Effector memory CD4-positive, alpha-beta T cell (primary cell): ENCODE results near the gene VDAC1.
"Not testable (repeated sequence)": the region's sequence is repeated elsewhere in the genome, so short reads cannot be mapped to it uniquely, and the experiment has no call there.

Source experiments
- DNase-seq, 3 donors: peaks; one replicate each; pipeline ENCODE4 v3.0.0-alpha.2; 2020
- H3K27ac ChIP-seq: 2 replicates; pipeline ENCODE4 v1.7.0; 2013; ENCODE audit warnings: mild to moderate bottlenecking, low read length, moderate library complexity; ENCODE audit not compliant: insufficient read depth, poor library complexity, severe bottlenecking
- H3K27me3 ChIP-seq: replicated peaks from 2 replicates; pipeline ENCODE4 v1.7.0; 2013; ENCODE audit warnings: mild to moderate bottlenecking, low read length; ENCODE audit not compliant: insufficient read depth, control insufficient read depth, poor library complexity, severe bottlenecking
- H3K36me3 ChIP-seq: 2 replicates; pipeline ENCODE4 v1.7.0; 2013; ENCODE audit warnings: mild to moderate bottlenecking, low read length, moderate library complexity; ENCODE audit not compliant: control insufficient read depth, insufficient read depth
- H3K4me1 ChIP-seq: 2 replicates; pipeline ENCODE4 v1.7.0; 2013; ENCODE audit warnings: low read length, mild to moderate bottlenecking; ENCODE audit not compliant: control insufficient read depth, insufficient read depth, poor library complexity, severe bottlenecking
- H3K4me3 ChIP-seq: 2 replicates; pipeline ENCODE4 v1.7.0; 2013; ENCODE audit warnings: low read length, low read depth, mild to moderate bottlenecking; ENCODE audit not compliant: insufficient read depth, poor library complexity, severe bottlenecking
- H3K9me3 ChIP-seq: 2 replicates; pipeline ENCODE4 v1.7.0; 2013; ENCODE audit warnings: mild to moderate bottlenecking, low read length, moderate library complexity; ENCODE audit not compliant: control insufficient read depth

Gene VDAC1

GRCh38 chr5:134043793-134044792 lies 39.3 kb upstream of the VDAC1 start:
- DNase-seq: no peak

GRCh38 chr5:134041570-134042411 lies 37.0 kb upstream of the VDAC1 start:
- Histone ChIP-seq H3K4me3 (no peak overlapping the region), H3K36me3 (no peaks in the 10 kb centered on the region), H3K9me3 (no peaks in the 10 kb centered on the region), H3K27ac (no peak overlapping the region), H3K4me1 (peaks cover 22% of the 10 kb centered on the region), H3K27me3 (no peaks in the 10 kb centered on the region)
- DNase-seq: no peak

More at GRCh38 chr5:134043793-134044792, 39.3 kb upstream of the VDAC1 start:
- Histone ChIP-seq H3K27ac (no peak overlapping the region), H3K36me3 (no peaks in the 10 kb centered on the region), H3K27me3 (no peaks in the 10 kb centered on the region), H3K9me3 (no peaks in the 10 kb centered on the region), H3K4me1 (peaks cover 22% of the 10 kb centered on the region), H3K4me3 (no peak overlapping the region)

- H3K27me3 ChIP-seq: no peaks in the 10 kb centered on the region
- no peaks in the 10 kb centered on the region for H3K36me3 ChIP-seq
- DNase-seq: no peak
Measured at GRCh38 chr5:134038138-134038537, 33.4 kb upstream of the VDAC1 start.

GRCh38 chr5:134037160-134037559 lies 32.4 kb upstream of the VDAC1 start:
- H3K4me3 ChIP-seq: no peak overlapping the region
- no peak for DNase-seq
- no peaks in the 10 kb centered on the region for H3K27me3 ChIP-seq
- peaks cover 18% of the 10 kb centered on the region for H3K4me1 ChIP-seq
- H3K36me3 ChIP-seq: no peaks in the 10 kb centered on the region
- H3K9me3 ChIP-seq: no peaks in the 10 kb centered on the region
- H3K27ac ChIP-seq: no peak overlapping the region

More at GRCh38 chr5:134038138-134038537, 33.4 kb upstream of the VDAC1 start:
- Histone ChIP-seq H3K9me3 (no peaks in the 10 kb centered on the region), H3K4me3 (no peak overlapping the region), H3K27ac (no peak overlapping the region), H3K4me1 (peaks cover 19% of the 10 kb centered on the region)

GRCh38 chr5:134034326-134034725 lies 29.6 kb upstream of the VDAC1 start:
- Histone ChIP-seq H3K4me1 (no peaks in the 10 kb centered on the region), H3K36me3 (no peaks in the 10 kb centered on the region), H3K9me3 (no peaks in the 10 kb centered on the region), H3K27me3 (no peaks in the 10 kb centered on the region), H3K27ac (no peak overlapping the region), H3K4me3 (no peak overlapping the region)
- no peak for DNase-seq

GRCh38 chr5:134030303-134030964 lies 25.7 kb upstream of the VDAC1 start:
- H3K4me3 ChIP-seq, DNase-seq, H3K27me3 ChIP-seq, H3K36me3 ChIP-seq, H3K4me1 ChIP-seq, H3K27ac ChIP-seq, H3K9me3 ChIP-seq: not testable (repeated sequence)

GRCh38 chr5:134029156-134029555 lies 24.4 kb upstream of the VDAC1 start:
- no peak overlapping the region for H3K4me3 ChIP-seq
- no peaks in the 10 kb centered on the region for H3K4me1 ChIP-seq
- no peaks in the 10 kb centered on the region for H3K36me3 ChIP-seq
- no peaks in the 10 kb centered on the region for H3K27me3 ChIP-seq
- DNase-seq: no peak
- H3K9me3 ChIP-seq: no peaks in the 10 kb centered on the region
- H3K27ac ChIP-seq: no peak overlapping the region

GRCh38 chr5:134028496-134028895 lies 23.7 kb upstream of the VDAC1 start:
- H3K27ac ChIP-seq: no peak overlapping the region
- no peaks in the 10 kb centered on the region for H3K9me3 ChIP-seq
- no peaks in the 10 kb centered on the region for H3K4me1 ChIP-seq
- no peaks in the 10 kb centered on the region for H3K27me3 ChIP-seq
- no peak overlapping the region for H3K4me3 ChIP-seq
- H3K36me3 ChIP-seq: no peaks in the 10 kb centered on the region
- no peak for DNase-seq

- Histone ChIP-seq H3K4me3 (no peak overlapping the region), H3K27me3 (no peaks in the 10 kb centered on the region), H3K4me1 (no peaks in the 10 kb centered on the region), H3K27ac (no peak overlapping the region), H3K36me3 (no peaks in the 10 kb centered on the region), H3K9me3 (no peaks in the 10 kb centered on the region)
- no peak for DNase-seq
Measured at GRCh38 chr5:134027288-134027615, 22.5 kb upstream of the VDAC1 start.
